Right lung (tissue), 10 donors: ENCODE results near the gene KAT2B. TPM values are rescaled to one million over a fixed set of nuclear protein-coding genes. Genes with fewer than 3 reads are reported as not detected.
"Not testable (repeated sequence)": the region's sequence is repeated elsewhere in the genome, so short reads cannot be mapped to it uniquely, and the experiment has no call there.

Source experiments
- DNase-seq, 2 donors: peaks; one replicate each; pipeline ENCODE4 v3.0.0-alpha.2; 2013
- long read RNA-seq, 8 donors: transcript quantifications; one replicate each; lab custom pipeline, GENCODE V29; 2026
- polyA plus RNA-seq, 5 donors: library from polyadenylated mRNA; unstranded; fragments of 120-200 nt; gene quantifications; one replicate each; pipeline versions ENCODE4 v1.2.1 to v1.2.3, GENCODE V29; 2013; ENCODE audit warnings: inconsistent platforms in 1 of 5, low replicate concordance in 1 of 5; ENCODE audit not compliant: insufficient read length in 5 of 5, insufficient read depth in 1 of 5

The KAT2B gene
- 10 to 100 TPM; 29.3 to 48.7 (median 40.9) TPM for polyA plus RNA-seq
- long read RNA-seq, donor 1, full-length matches to known transcripts: 1 of 1 reads
- long read RNA-seq, donor 1, partial matches to known transcripts: 0 of 1 reads
- long read RNA-seq, donor 1, other reads (novel, unspliced or antisense): 0 of 1 reads
- long read RNA-seq, donor 2: 0 reads
- long read RNA-seq, donor 3, full-length matches to known transcripts: 1 of 1 reads
- long read RNA-seq, donor 3, partial matches to known transcripts: 0 of 1 reads
- long read RNA-seq, donor 3, other reads (novel, unspliced or antisense): 0 of 1 reads
- long read RNA-seq, donor 4, partial matches to known transcripts: 0 of 2 reads
- long read RNA-seq, donor 4, other reads (novel, unspliced or antisense): 0 of 2 reads
- long read RNA-seq, donor 5, full-length matches to known transcripts: 2 of 2 reads
- long read RNA-seq, donor 5, partial matches to known transcripts: 0 of 2 reads
- long read RNA-seq, donor 5, other reads (novel, unspliced or antisense): 0 of 2 reads
- long read RNA-seq, donor 6: 0 reads
- long read RNA-seq, donor 7, full-length matches to known transcripts: 2 of 2 reads
- long read RNA-seq, donor 7, partial matches to known transcripts: 0 of 2 reads
- long read RNA-seq, donor 7, other reads (novel, unspliced or antisense): 0 of 2 reads
- long read RNA-seq, donor 8, full-length matches to known transcripts: 1 of 1 reads
- long read RNA-seq, donor 8, partial matches to known transcripts: 0 of 1 reads
- long read RNA-seq, donor 8, other reads (novel, unspliced or antisense): 0 of 1 reads

- peak; percentile 81 to 89 for DNase-seq
Observed at GRCh38 chr3:20039765-20040547, at the start of gene KAT2B. TSS of gene KAT2B (plus strand) at chr3:20040446. CDS start at chr3:20040478, 32 bp downstream.

- no peak for DNase-seq
Observed at GRCh38 chr3:19994796-19995195, 45.5 kb upstream of the KAT2B start.

- DNase-seq: no peak
Observed at GRCh38 chr3:19997502-19997901, 42.7 kb upstream of the KAT2B start.

GRCh38 chr3:20001932-20002331 is 38.3 kb upstream of the KAT2B start:
- no peak for DNase-seq

- no peak for DNase-seq
Observed at GRCh38 chr3:20007960-20008359, 32.3 kb upstream of the KAT2B start.

GRCh38 chr3:20008646-20009045 is 31.6 kb upstream of the KAT2B start:
- DNase-seq: no peak

- no peak for DNase-seq
Observed at GRCh38 chr3:20012164-20012563, 28.1 kb upstream of the KAT2B start, which contains the start of gene PP2D1. TSS of gene PP2D1 (minus strand) at chr3:20012264. CDS start at chr3:20012072, 192 bp downstream.

- no peak for DNase-seq
Observed at GRCh38 chr3:20013396-20013795, 26.9 kb upstream of the KAT2B start.

GRCh38 chr3:20015525-20015924 is 24.7 kb upstream of the KAT2B start:
- no peak for DNase-seq

GRCh38 chr3:20016076-20016475 is 24.2 kb upstream of the KAT2B start:
- DNase-seq: not testable (repeated sequence)

GRCh38 chr3:20022954-20023622 is 17.2 kb upstream of the KAT2B start:
- DNase-seq: no peak

- DNase-seq: no peak
Observed at GRCh38 chr3:20023623-20024405, 16.4 kb upstream of the KAT2B start.

- no peak for DNase-seq
Observed at GRCh38 chr3:20027136-20027535, 13.1 kb upstream of the KAT2B start.

- DNase-seq: no peak
Observed at GRCh38 chr3:20028905-20029331, 11.3 kb upstream of the KAT2B start.

- not testable (repeated sequence) for DNase-seq
Observed at GRCh38 chr3:20031939-20032338, 8.3 kb upstream of the KAT2B start.

- no peak for DNase-seq
Observed at GRCh38 chr3:20035019-20035418, 5.2 kb upstream of the KAT2B start.

GRCh38 chr3:20037255-20037996 is 2.8 kb upstream of the KAT2B start:
- no peak for DNase-seq

- DNase-seq: no peak
Observed at GRCh38 chr3:20038699-20039465, 1.4 kb upstream of the KAT2B start.

GRCh38 chr3:20039466-20039764 is 831 bp upstream of the KAT2B start:
- DNase-seq: no peak
